ENCODE measurements around the gene PTGDS.

Gene PTGDS

GRCh38 chr9:137008312-137008711, 31.0 kb downstream of the PTGDS start:
- DNase-seq (ENCODE audit: low read depth, low spot score): no peak

GRCh38 chr9:137009217-137009616, 31.9 kb downstream of the PTGDS start:
- no peak for DNase-seq (ENCODE audit: low read depth, low spot score)

GRCh38 chr9:137009938-137010732, 32.8 kb downstream of the PTGDS start:
- DNase-seq (ENCODE audit: low read depth, low spot score): no peak

- DNase-seq (ENCODE audit: low read depth, low spot score): no peak
Measured at GRCh38 chr9:137011156-137011555, 33.9 kb downstream of the PTGDS start.

GRCh38 chr9:137011907-137012675, 34.8 kb downstream of the PTGDS start:
- DNase-seq (ENCODE audit: low read depth, low spot score): no peak

- DNase-seq (ENCODE audit: low read depth, low spot score): no peak
Measured at GRCh38 chr9:137012694-137013570, 35.6 kb downstream of the PTGDS start.

GRCh38 chr9:137013571-137013940, 36.3 kb downstream of the PTGDS start:
- DNase-seq (ENCODE audit: low read depth, low spot score): no peak

- DNase-seq (ENCODE audit: low read depth, low spot score): no peak
Measured at GRCh38 chr9:137014166-137014565, 36.9 kb downstream of the PTGDS start.

- no peak for DNase-seq (ENCODE audit: low read depth, low spot score)
Measured at GRCh38 chr9:137014776-137015539, 37.7 kb downstream of the PTGDS start.

GRCh38 chr9:137015540-137015930, 38.2 kb downstream of the PTGDS start:
- DNase-seq (ENCODE audit: low read depth, low spot score): no peak

- no peak for DNase-seq (ENCODE audit: low read depth, low spot score)
Measured at GRCh38 chr9:137015976-137016375, 38.7 kb downstream of the PTGDS start.

- no peak for DNase-seq (ENCODE audit: low read depth, low spot score)
Measured at GRCh38 chr9:137016436-137016835, 39.1 kb downstream of the PTGDS start.

GRCh38 chr9:137017071-137017470, 39.8 kb downstream of the PTGDS start:
- no peak for DNase-seq (ENCODE audit: low read depth, low spot score)

- no peak for DNase-seq (ENCODE audit: low read depth, low spot score)
Measured at GRCh38 chr9:137017791-137018497, 40.6 kb downstream of the PTGDS start.

- no peak for DNase-seq (ENCODE audit: low read depth, low spot score)
Measured at GRCh38 chr9:137018761-137019559, 41.7 kb downstream of the PTGDS start.

GRCh38 chr9:137019891-137020683, 42.8 kb downstream of the PTGDS start:
- no peak for DNase-seq (ENCODE audit: low read depth, low spot score)

GRCh38 chr9:137020771-137021567, 43.7 kb downstream of the PTGDS start:
- no peak for DNase-seq (ENCODE audit: low read depth, low spot score)

- no peak for DNase-seq (ENCODE audit: low read depth, low spot score)
Measured at GRCh38 chr9:137021568-137021978, 44.3 kb downstream of the PTGDS start.
